CD8-positive, alpha-beta memory T cell (primary cell): ENCODE data around the gene MINAR2. TPM values are rescaled to one million over a fixed set of nuclear protein-coding genes. Genes with fewer than 3 reads are reported as not detected.

Experiments
- CTCF ChIA-PET: fragments of 350-600 bp; sonication (Branson Sonifier 250); formaldehyde crosslinking; loops from one replicate; lab custom pipeline; 2021; ENCODE audit warnings: antibody characterized with exemption; lab: Charles Lee
- POLR2A ChIA-PET: fragments of 350-600 bp; sonication (Branson Sonifier 250); formaldehyde crosslinking; loops from one replicate; lab custom pipeline; 2021; ENCODE audit warnings: antibody characterized with exemption; lab: Charles Lee
- DNase-seq, 5 donors: peaks; one replicate each; pipeline versions ENCODE4 v3.0.0 to v3.0.0-alpha.2; 2020 to 2022; ENCODE audit warnings: mixed read lengths in 1 of 5
- H3K27ac ChIP-seq: one replicate; pipeline ENCODE4 v1.7.0; 2013; ENCODE audit warnings: low read depth, mild to moderate bottlenecking, low read length, moderate library complexity
- H3K27me3 ChIP-seq: 2 replicates; pipeline ENCODE4 v1.7.0; 2013; ENCODE audit warnings: low read length, mild to moderate bottlenecking; ENCODE audit not compliant: insufficient read depth, poor library complexity, severe bottlenecking
- H3K36me3 ChIP-seq: 2 replicates; pipeline ENCODE4 v1.7.0; 2013; ENCODE audit warnings: mild to moderate bottlenecking, low read length, moderate library complexity; ENCODE audit not compliant: insufficient read depth
- H3K4me1 ChIP-seq: 2 replicates; pipeline ENCODE4 v1.7.0; 2013; ENCODE audit warnings: mild to moderate bottlenecking, low read length, moderate library complexity; ENCODE audit not compliant: insufficient read depth
- H3K4me3 ChIP-seq: 2 replicates; pipeline ENCODE4 v1.7.0; 2013; ENCODE audit warnings: mild to moderate bottlenecking, low read length
- H3K9me3 ChIP-seq: 2 replicates; pipeline ENCODE4 v1.7.0; 2013; ENCODE audit warnings: mild to moderate bottlenecking, low read length
- H3K27ac Mint-ChIP-seq, 8 donors: one replicate each; pipeline ENCODE4 v1.8.0; 2020 to 2021; ENCODE audit warnings: mixed read lengths in 8 of 8, mild to moderate bottlenecking in 6 of 8, inconsistent platforms in 3 of 8, moderate library complexity in 3 of 8
- H3K27me3 Mint-ChIP-seq, 2 donors: one replicate each; pipeline ENCODE4 v1.8.0; 2020 to 2021; ENCODE audit warnings: mixed read lengths in 2 of 2, mild to moderate bottlenecking in 1 of 2, moderate library complexity in 1 of 2
- H3K36me3 Mint-ChIP-seq, 3 donors: one replicate each; pipeline ENCODE4 v1.8.0; 2020 to 2021; ENCODE audit warnings: mixed read lengths in 3 of 3, inconsistent platforms in 1 of 3, mild to moderate bottlenecking in 1 of 3
- H3K4me1 Mint-ChIP-seq, 3 donors: one replicate each; pipeline ENCODE4 v1.8.0; 2020 to 2021; ENCODE audit warnings: mixed read lengths in 3 of 3, inconsistent platforms in 1 of 3, mild to moderate bottlenecking in 1 of 3
- H3K4me3 Mint-ChIP-seq, 7 donors: one replicate each; pipeline ENCODE4 v1.8.0; 2020 to 2021; ENCODE audit warnings: mixed read lengths in 7 of 7, mild to moderate bottlenecking in 6 of 7, moderate library complexity in 4 of 7, inconsistent platforms in 2 of 7
- H3K9me3 Mint-ChIP-seq, 5 donors: one replicate each; pipeline ENCODE4 v1.8.0; 2020 to 2022; ENCODE audit warnings: mixed read lengths in 5 of 5, mild to moderate bottlenecking in 3 of 5, moderate library complexity in 2 of 5, inconsistent platforms in 1 of 5
- polyA plus RNA-seq: library from polyadenylated mRNA; unstranded; fragments of 300-500 nt; fragmentation: Illumina TruSeq; gene quantifications from one replicate; pipeline ENCODE4 v1.2.3, GENCODE V29; 2021
- total RNA-seq, 2 experiments: library from RNA; stranded (reverse); gene quantifications; one replicate each; pipeline ENCODE4 v1.2.3, GENCODE V29; 2021

MINAR2 gene
- total and polyA plus RNA-seq, 3 experiments from 2014 or later = not detected

DNA sequence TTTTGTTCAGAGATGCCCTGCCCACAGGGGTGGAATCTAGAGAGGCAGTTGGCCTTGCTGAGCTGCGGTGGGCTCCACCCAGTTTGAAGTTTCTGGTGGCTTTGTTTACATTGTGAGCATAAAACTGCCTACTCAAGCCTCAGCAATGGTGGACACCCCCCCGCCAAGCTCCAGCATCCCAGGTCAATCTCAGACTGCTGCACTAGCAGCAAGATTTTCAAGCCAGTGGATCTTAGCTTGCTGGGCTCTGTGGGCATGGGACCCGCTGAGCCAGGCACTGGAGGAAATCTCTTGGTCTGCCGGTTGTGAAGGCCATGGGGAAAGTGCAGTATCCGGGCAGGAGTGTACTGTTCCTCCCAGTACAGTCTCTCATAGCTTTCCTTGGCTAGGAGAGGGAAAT lies 55.5 kb downstream of the MINAR2 start:
- Histone ChIP-seq H3K27me3 (no peaks in the 10 kb centered on the region), H3K9me3 (no peaks in the 10 kb centered on the region), H3K4me1 (no peaks in the 10 kb centered on the region), H3K27ac (no peak overlapping the region), H3K36me3 (no peaks in the 10 kb centered on the region), H3K4me3 (no peak overlapping the region)
- Mint-ChIP-seq H3K36me3 (peaks cover 0 to 1% (median 0%) of the 10 kb centered on the region in 3 donors), H3K27ac (no peak overlapping the region), H3K4me3 (no peak overlapping the region), H3K9me3 (peaks cover 25 to 38% (median 27%) of the 10 kb centered on the region in 5 donors), H3K4me1 (no peaks in the 10 kb centered on the region), H3K27me3 (peaks cover 0 to 11% of the 10 kb centered on the region in 2 donors)
- CTCF ChIA-PET = no interaction called here
- DNase-seq = no peak
- POLR2A ChIA-PET = no interaction called here

DNA sequence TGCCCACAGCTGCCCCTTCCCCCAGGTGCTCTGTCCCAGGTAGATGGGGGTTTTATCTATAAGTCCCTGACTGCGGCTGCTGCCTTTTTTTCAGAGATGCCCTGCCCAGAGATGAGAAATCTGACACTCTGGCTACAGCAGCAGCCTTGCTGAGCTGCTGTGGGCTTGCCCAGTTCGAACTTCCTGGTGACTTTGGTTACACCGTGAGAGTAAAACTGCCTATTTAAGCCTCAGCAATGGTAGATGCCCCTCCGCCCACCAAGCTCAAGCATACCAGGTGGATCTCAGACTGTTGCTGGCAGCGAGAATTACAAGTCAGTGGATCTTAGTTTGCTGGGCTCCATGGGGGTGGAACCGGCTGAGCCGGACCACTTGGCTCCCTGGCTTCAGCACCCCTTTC lies 56.8 kb downstream of the MINAR2 start:
- DNase-seq = no peak
- no peak overlapping the region for H3K27ac ChIP-seq
- no peaks in the 10 kb centered on the region for H3K9me3 ChIP-seq
- H3K4me1 ChIP-seq = no peaks in the 10 kb centered on the region
- peaks cover 0 to 6% of the 10 kb centered on the region in 2 donors for H3K27me3 Mint-ChIP-seq
- no peaks in the 10 kb centered on the region for H3K36me3 ChIP-seq
- no peak overlapping the region for H3K4me3 ChIP-seq
- H3K36me3 Mint-ChIP-seq = no peaks in the 10 kb centered on the region
- no peak overlapping the region for H3K27ac Mint-ChIP-seq
- no peak overlapping the region for H3K4me3 Mint-ChIP-seq
- peaks cover 13 to 27% (median 14%) of the 10 kb centered on the region in 5 donors for H3K9me3 Mint-ChIP-seq
- H3K27me3 ChIP-seq = no peaks in the 10 kb centered on the region
- ChIA-PET POLR2A (no interaction called here), CTCF (no interaction called here)
- no peaks in the 10 kb centered on the region for H3K4me1 Mint-ChIP-seq

DNA sequence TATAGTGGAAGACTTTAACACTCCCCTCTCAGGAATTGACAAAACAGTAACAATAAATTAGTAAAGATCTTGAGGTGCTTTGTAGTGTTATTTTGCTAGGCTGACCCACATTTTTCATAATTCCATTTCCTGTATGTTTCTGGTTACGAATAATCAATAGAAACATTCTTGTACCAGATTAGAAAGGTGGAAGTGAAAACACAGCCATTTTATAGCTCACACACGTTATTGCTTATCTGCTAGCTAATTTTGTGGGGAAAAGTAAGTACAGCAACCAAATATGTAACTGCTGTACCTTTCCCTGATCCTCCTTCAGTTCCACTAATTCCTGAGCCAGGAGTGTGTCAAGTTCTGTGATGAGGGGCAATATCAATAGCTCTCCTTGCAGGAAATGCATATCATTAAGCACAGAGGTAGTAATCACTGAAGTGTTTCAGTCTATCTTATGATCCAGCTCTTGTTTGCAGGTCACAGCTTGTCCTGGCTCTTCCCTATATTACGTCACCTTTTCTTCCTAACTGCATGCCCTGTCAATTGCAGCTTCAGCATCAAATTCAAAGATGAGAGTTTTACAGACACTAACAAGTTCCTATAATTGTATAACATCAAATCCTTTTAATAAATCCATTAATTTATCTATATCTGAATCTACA lies 59.4 kb downstream of the MINAR2 start:
- Histone ChIP-seq H3K4me3 (no peak overlapping the region), H3K4me1 (no peaks in the 10 kb centered on the region), H3K27ac (no peak overlapping the region), H3K27me3 (no peaks in the 10 kb centered on the region), H3K9me3 (no peaks in the 10 kb centered on the region), H3K36me3 (no peaks in the 10 kb centered on the region)
- Mint-ChIP-seq H3K4me3 (no peak overlapping the region), H3K4me1 (no peaks in the 10 kb centered on the region), H3K27me3 (peaks cover 0 to 6% of the 10 kb centered on the region in 2 donors), H3K36me3 (no peaks in the 10 kb centered on the region), H3K27ac (no peak overlapping the region), H3K9me3 (peaks cover 0 to 14% (median under 1%) of the 10 kb centered on the region in 5 donors)
- ChIA-PET POLR2A (no interaction called here), CTCF (no interaction called here)
- DNase-seq = no peak

Other genes with a start within 250 kb of the MINAR2 start
- gene CHSY3, start 156.4 kb downstream of the MINAR2 start, total RNA-seq = not detected
- gene CHSY3, start 156.4 kb downstream of the MINAR2 start, polyA plus RNA-seq = not detected